ENCODE results near the gene OSBPL10.

OSBPL10 gene

DNA sequence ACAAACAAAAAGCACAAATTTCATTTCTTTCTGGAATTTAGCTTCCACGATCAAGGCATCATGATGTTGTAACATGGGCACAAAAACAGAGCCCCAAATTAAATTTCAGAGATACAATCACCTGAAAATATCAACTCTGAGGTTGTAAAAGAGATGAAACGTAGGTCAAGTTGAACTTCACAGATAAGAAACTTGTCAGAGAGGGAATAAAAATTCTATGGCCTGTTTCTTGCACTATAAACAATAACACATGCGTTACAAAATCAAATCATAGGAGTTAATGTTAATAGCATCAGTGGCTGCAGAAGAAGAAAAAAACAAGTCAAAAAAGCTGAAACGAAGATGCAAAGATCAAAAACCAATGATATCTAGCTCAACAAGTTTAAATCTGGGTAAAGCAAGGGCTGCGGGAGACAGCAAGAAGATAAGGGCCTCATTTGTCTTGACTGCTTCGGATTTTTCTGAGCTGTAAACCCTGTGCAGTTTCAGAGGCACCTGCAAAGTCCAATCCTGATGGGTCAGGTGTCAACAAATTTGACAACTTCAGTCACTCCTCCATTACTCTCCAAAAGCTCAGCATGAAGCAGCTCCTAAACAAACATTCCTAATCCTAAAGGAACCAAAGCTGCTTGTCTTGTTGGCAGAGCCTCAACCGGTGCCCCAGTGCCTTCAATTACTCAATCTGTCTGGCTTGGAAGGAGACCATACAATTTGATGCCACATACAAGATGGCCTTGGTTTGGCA, 228.6 kb downstream of the OSBPL10 start:
- DNase-seq (ENCODE audit: low read depth) = no peak
- H3K4me1 ChIP-seq (ENCODE audit: control insufficient read depth, insufficient read depth, low read length) = peaks cover 5% of the 10 kb centered on the region
- no peak overlapping the region for H3K9ac ChIP-seq (ENCODE audit: low read length)
- no peaks in the 10 kb centered on the region for H3K27me3 ChIP-seq (replicated peaks; ENCODE audit: control insufficient read depth, insufficient read depth, low read length)
- H3K4me3 ChIP-seq (ENCODE audit: low read length) = no peak overlapping the region
- no peaks in the 10 kb centered on the region for H3K9me3 ChIP-seq (ENCODE audit: control insufficient read depth, low read length)
- no peaks in the 10 kb centered on the region for H3K36me3 ChIP-seq (ENCODE audit: control insufficient read depth, insufficient read depth, low read length, severe bottlenecking)

DNA sequence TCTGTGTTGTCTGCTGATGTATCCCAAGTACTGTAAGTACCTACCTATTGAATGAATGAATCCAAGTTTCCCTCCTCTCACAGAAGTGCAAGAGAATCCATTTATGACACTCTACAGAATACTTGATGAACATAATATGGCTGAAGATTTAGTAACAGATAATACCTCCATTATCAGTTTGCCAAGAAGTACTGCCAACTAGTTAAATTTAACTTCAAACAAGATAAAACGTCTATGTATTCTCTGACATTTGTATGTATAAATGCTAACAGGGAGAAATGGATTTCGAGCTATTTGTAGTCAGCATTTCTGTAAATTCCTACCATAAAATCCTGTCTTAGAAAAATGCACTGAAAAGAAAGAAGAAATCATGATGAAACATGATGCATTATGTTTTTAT, 230.7 kb downstream of the OSBPL10 start:
- DNase-seq (ENCODE audit: low read depth) = no peak
- Histone ChIP-seq H3K9me3 (ENCODE audit: control insufficient read depth, low read length) (no peaks in the 10 kb centered on the region), H3K36me3 (ENCODE audit: control insufficient read depth, insufficient read depth, low read length, severe bottlenecking) (no peaks in the 10 kb centered on the region), H3K9ac (ENCODE audit: low read length) (no peak overlapping the region), H3K4me1 (ENCODE audit: control insufficient read depth, insufficient read depth, low read length) (no peaks in the 10 kb centered on the region), H3K27me3 (replicated peaks; ENCODE audit: control insufficient read depth, insufficient read depth, low read length) (no peaks in the 10 kb centered on the region), H3K4me3 (ENCODE audit: low read length) (no peak overlapping the region)

DNA sequence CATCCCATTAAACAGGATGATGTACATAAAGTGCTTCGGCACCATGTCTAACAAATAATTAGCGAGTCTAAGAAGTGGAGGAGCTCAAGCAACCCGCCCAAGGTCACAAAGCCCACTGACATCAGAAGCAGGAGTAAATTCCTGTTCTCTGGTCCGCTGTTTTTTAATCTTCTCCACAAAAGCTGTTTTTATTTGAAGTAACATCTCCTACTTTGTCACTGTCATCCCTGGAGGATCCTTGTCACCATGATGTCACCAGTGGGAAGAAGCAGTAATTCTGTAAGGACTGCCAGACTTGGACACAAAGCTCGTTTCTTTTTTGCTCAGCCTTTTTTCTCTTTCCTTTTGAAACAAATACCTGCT, 232.1 kb downstream of the OSBPL10 start:
- Histone ChIP-seq H3K9me3 (ENCODE audit: control insufficient read depth, low read length) (no peaks in the 10 kb centered on the region), H3K4me3 (ENCODE audit: low read length) (no peak overlapping the region), H3K9ac (ENCODE audit: low read length) (no peak overlapping the region), H3K4me1 (ENCODE audit: control insufficient read depth, insufficient read depth, low read length) (no peaks in the 10 kb centered on the region), H3K36me3 (ENCODE audit: control insufficient read depth, insufficient read depth, low read length, severe bottlenecking) (no peaks in the 10 kb centered on the region), H3K27me3 (replicated peaks; ENCODE audit: control insufficient read depth, insufficient read depth, low read length) (no peaks in the 10 kb centered on the region)
- DNase-seq (ENCODE audit: low read depth) = no peak

DNA sequence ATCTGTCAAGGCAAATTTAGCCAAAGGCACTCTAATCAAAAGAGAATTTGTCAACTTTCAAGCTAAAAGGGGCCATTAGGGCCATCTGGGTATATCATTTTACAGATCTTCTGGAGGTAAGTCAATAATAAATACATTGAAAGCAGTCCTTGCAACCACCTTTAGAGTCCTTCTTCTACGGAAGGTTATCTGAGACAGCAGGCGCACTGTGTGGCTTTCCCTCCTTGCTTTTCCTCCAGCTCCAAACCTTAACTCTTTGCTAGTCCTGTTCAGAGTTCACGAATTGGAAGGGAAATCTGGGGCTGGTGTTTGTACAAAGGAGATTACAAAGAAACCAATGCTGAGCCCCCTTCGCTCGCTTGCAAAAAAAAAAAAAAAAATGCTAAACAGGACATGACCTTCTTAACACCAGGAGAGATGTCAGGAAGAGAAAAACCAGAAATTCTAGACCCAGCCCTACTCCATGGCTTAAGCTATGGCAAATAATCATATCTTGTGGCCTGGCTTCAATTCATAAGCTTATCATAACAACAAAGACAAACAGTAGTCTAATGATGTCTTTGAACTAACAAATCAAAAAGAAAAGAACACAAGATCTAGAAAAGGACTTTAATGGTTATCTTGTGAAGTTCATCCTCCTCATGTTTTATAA, 232.7 kb downstream of the OSBPL10 start:
- Histone ChIP-seq H3K27me3 (replicated peaks; ENCODE audit: control insufficient read depth, insufficient read depth, low read length) (no peaks in the 10 kb centered on the region), H3K9me3 (ENCODE audit: control insufficient read depth, low read length) (no peaks in the 10 kb centered on the region), H3K4me1 (ENCODE audit: control insufficient read depth, insufficient read depth, low read length) (no peaks in the 10 kb centered on the region), H3K36me3 (ENCODE audit: control insufficient read depth, insufficient read depth, low read length, severe bottlenecking) (no peaks in the 10 kb centered on the region), H3K4me3 (ENCODE audit: low read length) (no peak overlapping the region), H3K9ac (ENCODE audit: low read length) (no peak overlapping the region)
- no peak for DNase-seq (ENCODE audit: low read depth)

DNA sequence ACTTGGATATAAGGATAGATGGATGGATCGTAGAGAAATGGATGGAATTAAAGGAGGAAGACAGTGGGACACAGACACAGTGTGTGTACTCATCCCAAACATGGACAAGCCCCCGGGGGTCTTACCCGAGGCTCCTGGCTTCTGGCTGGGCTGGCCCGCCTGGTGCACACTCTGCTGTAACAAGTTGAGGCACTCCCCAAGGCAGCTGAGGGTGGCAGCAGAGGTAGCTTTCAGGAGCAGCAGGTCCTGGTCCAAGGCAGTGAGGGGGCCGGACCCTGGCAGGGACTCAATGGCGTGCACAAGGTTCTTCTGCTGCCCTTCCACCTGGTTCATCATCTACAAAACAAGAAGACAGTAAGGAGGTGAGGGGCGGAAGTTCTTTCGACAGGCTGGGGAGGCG, 233.3 kb downstream of the OSBPL10 start:
- Histone ChIP-seq H3K9ac (ENCODE audit: low read length) (no peak overlapping the region), H3K4me1 (ENCODE audit: control insufficient read depth, insufficient read depth, low read length) (no peaks in the 10 kb centered on the region), H3K9me3 (ENCODE audit: control insufficient read depth, low read length) (no peaks in the 10 kb centered on the region), H3K27me3 (replicated peaks; ENCODE audit: control insufficient read depth, insufficient read depth, low read length) (no peaks in the 10 kb centered on the region), H3K36me3 (ENCODE audit: control insufficient read depth, insufficient read depth, low read length, severe bottlenecking) (no peaks in the 10 kb centered on the region), H3K4me3 (ENCODE audit: low read length) (no peak overlapping the region)
- DNase-seq (ENCODE audit: low read depth) = no peak

DNA sequence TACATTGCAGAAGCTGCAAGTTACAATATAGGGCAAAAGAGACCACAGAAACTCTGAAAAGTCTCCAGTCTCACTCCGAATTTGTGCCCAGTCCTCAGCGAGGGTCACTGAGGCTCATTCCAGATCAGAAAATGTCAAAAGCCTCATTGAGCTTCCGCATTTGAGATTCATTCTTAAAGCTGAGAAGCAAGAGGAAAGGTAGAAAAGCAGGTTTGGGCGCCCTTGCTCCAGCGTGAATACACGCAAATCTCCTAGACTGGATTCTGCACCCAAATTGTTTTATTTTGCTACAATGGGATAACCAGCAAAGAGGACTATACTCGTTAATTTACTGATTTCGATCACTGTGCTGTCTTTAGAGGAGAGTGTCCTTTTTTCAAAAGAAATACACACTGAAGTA, 236.1 kb downstream of the OSBPL10 start:
- no peak overlapping the region for H3K9ac ChIP-seq (ENCODE audit: low read length)
- no peak overlapping the region for H3K4me3 ChIP-seq (ENCODE audit: low read length)
- no peaks in the 10 kb centered on the region for H3K27me3 ChIP-seq (replicated peaks; ENCODE audit: control insufficient read depth, insufficient read depth, low read length)
- DNase-seq (ENCODE audit: low read depth) = no peak
- H3K36me3 ChIP-seq (ENCODE audit: control insufficient read depth, insufficient read depth, low read length, severe bottlenecking) = no peaks in the 10 kb centered on the region
- no peaks in the 10 kb centered on the region for H3K4me1 ChIP-seq (ENCODE audit: control insufficient read depth, insufficient read depth, low read length)
- H3K9me3 ChIP-seq (ENCODE audit: control insufficient read depth, low read length) = no peaks in the 10 kb centered on the region

DNA sequence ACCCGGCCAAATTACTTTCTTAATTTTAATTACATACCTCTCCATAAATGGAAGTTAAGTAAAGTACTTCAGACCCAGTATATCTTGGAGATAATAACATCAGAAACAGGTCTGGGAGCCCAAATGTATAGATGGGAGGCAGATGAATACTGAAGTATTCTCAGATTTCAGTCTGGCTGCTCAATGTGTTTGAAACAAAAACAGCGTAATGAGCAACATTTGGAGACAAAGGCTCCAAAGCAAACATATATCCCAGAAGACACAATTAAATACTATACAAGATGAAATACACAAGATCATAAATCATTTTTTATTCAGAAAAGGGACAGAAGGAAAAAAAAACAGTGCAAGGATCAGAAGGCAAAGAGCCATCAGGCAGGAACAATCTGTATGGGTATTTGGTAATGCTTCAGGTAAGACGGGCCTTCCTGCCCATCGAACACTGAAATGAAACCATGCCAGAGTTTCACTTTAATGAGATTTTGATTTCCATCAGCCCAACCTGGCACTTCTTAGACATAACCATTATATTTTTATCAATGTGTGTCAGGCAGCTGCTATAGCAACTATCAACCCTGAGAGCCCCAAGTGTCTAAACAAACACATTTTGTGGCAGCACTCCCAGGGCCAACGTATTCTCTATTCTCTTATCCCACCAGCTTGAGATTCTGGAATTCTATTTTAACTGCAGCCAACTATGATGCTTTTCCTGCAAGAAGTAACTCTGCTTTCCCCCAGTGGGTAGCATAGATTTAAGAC, 237.6 kb downstream of the OSBPL10 start:
- DNase-seq (ENCODE audit: low read depth) = no peak
- no peak overlapping the region for H3K4me3 ChIP-seq (ENCODE audit: low read length)

DNA sequence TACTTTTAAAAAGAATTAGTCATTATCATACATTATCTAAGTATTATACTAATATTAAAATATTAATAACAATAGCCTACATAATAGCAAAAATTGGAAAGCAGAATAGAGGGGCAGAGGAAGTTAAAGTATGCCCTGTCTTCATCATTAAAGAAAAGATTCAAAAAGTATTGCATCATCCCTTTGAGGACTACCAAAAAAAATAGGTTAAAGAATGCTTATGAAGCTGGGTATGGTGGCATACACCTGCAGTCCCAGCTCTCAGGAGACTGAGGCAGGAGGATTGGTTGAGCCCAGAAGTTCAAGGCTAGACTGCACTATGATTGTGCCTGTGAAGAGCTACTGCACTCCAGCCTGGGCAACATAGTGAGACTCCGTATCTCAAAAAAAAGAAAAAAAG, 240.7 kb downstream of the OSBPL10 start:
- H3K4me1 ChIP-seq (ENCODE audit: control insufficient read depth, insufficient read depth, low read length) = no peaks in the 10 kb centered on the region
- H3K9ac ChIP-seq (ENCODE audit: low read length) = no peak overlapping the region
- H3K27me3 ChIP-seq (replicated peaks; ENCODE audit: control insufficient read depth, insufficient read depth, low read length) = no peaks in the 10 kb centered on the region
- H3K36me3 ChIP-seq (ENCODE audit: control insufficient read depth, insufficient read depth, low read length, severe bottlenecking) = no peaks in the 10 kb centered on the region
- DNase-seq (ENCODE audit: low read depth) = no peak
- H3K4me3 ChIP-seq (ENCODE audit: low read length) = no peak overlapping the region
- H3K9me3 ChIP-seq (ENCODE audit: control insufficient read depth, low read length) = no peaks in the 10 kb centered on the region

More for the DNA sequence above, 237.6 kb downstream of the OSBPL10 start:
- H3K9me3 ChIP-seq (ENCODE audit: control insufficient read depth, low read length) = no peaks in the 10 kb centered on the region
- H3K9ac ChIP-seq (ENCODE audit: low read length) = no peak overlapping the region
- no peaks in the 10 kb centered on the region for H3K27me3 ChIP-seq (replicated peaks; ENCODE audit: control insufficient read depth, insufficient read depth, low read length)
- H3K4me1 ChIP-seq (ENCODE audit: control insufficient read depth, insufficient read depth, low read length) = no peaks in the 10 kb centered on the region
- H3K36me3 ChIP-seq (ENCODE audit: control insufficient read depth, insufficient read depth, low read length, severe bottlenecking) = no peaks in the 10 kb centered on the region

DNA sequence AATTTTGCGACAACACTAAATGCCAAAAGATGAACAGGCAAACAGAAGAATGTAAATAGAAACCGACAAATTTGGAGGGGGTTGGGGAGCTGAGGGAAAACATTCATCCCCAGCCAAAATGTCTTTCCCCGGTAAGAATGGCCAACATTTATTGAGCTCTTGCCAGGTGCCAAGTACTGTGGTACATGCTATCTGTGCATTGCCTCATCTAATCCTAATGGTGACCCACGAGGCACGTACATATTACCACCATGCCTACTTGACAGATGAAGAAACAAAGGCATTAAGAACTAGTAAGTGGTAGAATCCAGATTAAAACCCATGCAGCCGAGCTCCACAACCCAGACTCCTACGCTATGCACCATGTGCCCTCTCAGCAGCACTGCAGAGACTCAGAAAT, 242.7 kb downstream of the OSBPL10 start:
- no peak overlapping the region for H3K4me3 ChIP-seq (ENCODE audit: low read length)
- H3K9ac ChIP-seq (ENCODE audit: low read length) = no peak overlapping the region
- no peak for DNase-seq (ENCODE audit: low read depth)
- peaks cover 6% of the 10 kb centered on the region for H3K4me1 ChIP-seq (ENCODE audit: control insufficient read depth, insufficient read depth, low read length)
- H3K36me3 ChIP-seq (ENCODE audit: control insufficient read depth, insufficient read depth, low read length, severe bottlenecking) = no peaks in the 10 kb centered on the region
- no peaks in the 10 kb centered on the region for H3K9me3 ChIP-seq (ENCODE audit: control insufficient read depth, low read length)
- no peaks in the 10 kb centered on the region for H3K27me3 ChIP-seq (replicated peaks; ENCODE audit: control insufficient read depth, insufficient read depth, low read length)

DNA sequence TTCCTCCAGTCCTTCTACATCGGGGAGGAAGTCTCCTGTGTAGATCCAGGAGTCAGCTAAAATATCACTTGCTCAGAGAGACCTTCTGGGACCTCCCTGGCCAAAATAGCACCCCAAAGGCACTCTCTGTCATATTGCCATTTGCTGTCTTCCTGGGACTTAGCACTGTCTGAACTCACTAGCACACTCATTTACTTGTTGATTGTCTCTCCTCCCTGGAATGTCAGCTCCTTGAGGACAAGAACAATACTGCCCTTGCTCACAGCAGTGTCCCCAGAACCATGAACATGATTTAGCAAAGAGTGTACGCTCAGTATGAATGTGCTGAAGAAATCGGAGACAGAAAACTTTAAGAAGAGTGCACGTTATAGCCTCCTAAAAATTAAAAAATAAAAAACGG, 245.4 kb downstream of the OSBPL10 start:
- Histone ChIP-seq H3K9ac (ENCODE audit: low read length) (no peak overlapping the region), H3K4me1 (ENCODE audit: control insufficient read depth, insufficient read depth, low read length) (peaks cover 6% of the 10 kb centered on the region), H3K4me3 (ENCODE audit: low read length) (no peak overlapping the region), H3K36me3 (ENCODE audit: control insufficient read depth, insufficient read depth, low read length, severe bottlenecking) (no peaks in the 10 kb centered on the region), H3K27me3 (replicated peaks; ENCODE audit: control insufficient read depth, insufficient read depth, low read length) (no peaks in the 10 kb centered on the region), H3K9me3 (ENCODE audit: control insufficient read depth, low read length) (no peaks in the 10 kb centered on the region)
- no peak for DNase-seq (ENCODE audit: low read depth)

DNA sequence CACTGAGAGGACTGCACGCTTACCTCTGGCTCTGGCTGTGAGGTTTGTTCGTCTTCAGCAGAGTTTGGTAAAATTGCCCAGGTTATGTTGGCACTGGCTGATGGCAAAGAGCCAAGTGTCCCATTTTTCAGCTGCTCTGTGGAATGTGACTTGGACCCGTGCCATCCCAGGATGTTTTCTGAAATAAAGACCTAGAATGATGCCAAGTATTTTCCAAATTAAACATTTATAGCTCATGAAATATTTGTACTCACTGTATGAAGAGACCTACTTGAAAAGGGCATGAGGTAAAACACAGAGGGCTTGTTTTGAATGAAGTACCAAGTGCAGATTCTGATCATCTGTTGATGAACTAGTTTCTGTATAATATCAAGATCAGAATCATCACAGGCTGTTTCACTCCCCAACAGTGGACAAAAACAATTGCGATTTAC, 247.8 kb downstream of the OSBPL10 start:
- Histone ChIP-seq H3K36me3 (ENCODE audit: control insufficient read depth, insufficient read depth, low read length, severe bottlenecking) (no peaks in the 10 kb centered on the region), H3K27me3 (replicated peaks; ENCODE audit: control insufficient read depth, insufficient read depth, low read length) (no peaks in the 10 kb centered on the region), H3K4me1 (ENCODE audit: control insufficient read depth, insufficient read depth, low read length) (peaks cover 6% of the 10 kb centered on the region), H3K4me3 (ENCODE audit: low read length) (no peak overlapping the region), H3K9ac (ENCODE audit: low read length) (no peak overlapping the region), H3K9me3 (ENCODE audit: control insufficient read depth, low read length) (no peaks in the 10 kb centered on the region)
- DNase-seq (ENCODE audit: low read depth) = no peak

All from adipocyte (in vitro differentiated cells).